Left forelimb (tissue), 1 donor: Measurements from ENCODE around the gene ANLN.
"Not testable (repeated sequence)": the region's sequence is repeated elsewhere in the genome, so short reads cannot be mapped to it uniquely, and the experiment has no call there.

ENCODE experiments used
- DNase-seq: peaks from one replicate; pipeline ENCODE4 v3.0.0-alpha.2; 2018; ENCODE audit warnings: low spot score

The ANLN gene

GRCh38 chr7:36379831-36380504 is 9.7 kb upstream of the ANLN start:
- no peak for DNase-seq

- no peak for DNase-seq
Measured at GRCh38 chr7:36381056-36381455, 8.6 kb upstream of the ANLN start.

GRCh38 chr7:36383284-36383683 is 6.4 kb upstream of the ANLN start:
- DNase-seq, result not testable (repeated sequence)

GRCh38 chr7:36385646-36386045 is 4.0 kb upstream of the ANLN start:
- DNase-seq, result not testable (repeated sequence)

- DNase-seq, result no peak
Measured at GRCh38 chr7:36387435-36388231, 2.0 kb upstream of the ANLN start.

- DNase-seq, result no peak
Measured at GRCh38 chr7:36388423-36388822, 1.2 kb upstream of the ANLN start.

- peak; percentile 86 for DNase-seq
Measured at GRCh38 chr7:36390199-36391090, 783 bp downstream of the ANLN start.

GRCh38 chr7:36391436-36392198 is 2.0 kb downstream of the ANLN start:
- no peak for DNase-seq

GRCh38 chr7:36393826-36394225 is 4.2 kb downstream of the ANLN start:
- DNase-seq, result no peak

- no peak for DNase-seq
Measured at GRCh38 chr7:36395171-36395894, 5.7 kb downstream of the ANLN start.

- no peak for DNase-seq
Measured at GRCh38 chr7:36396150-36396549, 6.5 kb downstream of the ANLN start.

- DNase-seq, result no peak
Measured at GRCh38 chr7:36400036-36400435, 10.4 kb downstream of the ANLN start.

- DNase-seq, result no peak
Measured at GRCh38 chr7:36400606-36401005, 10.9 kb downstream of the ANLN start.

- DNase-seq, result no peak
Measured at GRCh38 chr7:36403452-36403851, 13.8 kb downstream of the ANLN start.

GRCh38 chr7:36404639-36405408 is 15.2 kb downstream of the ANLN start:
- no peak for DNase-seq

- no peak for DNase-seq
Measured at GRCh38 chr7:36405409-36405803, 15.7 kb downstream of the ANLN start.

- no peak for DNase-seq
Measured at GRCh38 chr7:36406156-36406555, 16.5 kb downstream of the ANLN start.

GRCh38 chr7:36407636-36408550 is 18.2 kb downstream of the ANLN start:
- no peak for DNase-seq

- DNase-seq, result no peak
Measured at GRCh38 chr7:36408589-36408988, 18.9 kb downstream of the ANLN start.
